Colonic mucosa (tissue), 4 donors: ENCODE data around the gene NLRP1. TPM values are rescaled to one million over a fixed set of nuclear protein-coding genes. Genes with fewer than 3 reads are reported as not detected.
A peak's percentile ranks its signal among the peaks of the same experiment; 100 is the strongest.

Source experiments
- DNase-seq: peaks from one replicate; pipeline ENCODE4 v3.0.0-alpha.2; 2020
- H3K27ac ChIP-seq: fragments of 200-600 bp; one replicate; pipeline ENCODE4 v1.8.0; 2021
- H3K27me3 ChIP-seq: fragments of 200-600 bp; one replicate; pipeline ENCODE4 v1.8.0; 2021
- H3K36me3 ChIP-seq: fragments of 200-600 bp; one replicate; pipeline ENCODE4 v1.8.0; 2021
- H3K4me1 ChIP-seq: fragments of 200-600 bp; one replicate; pipeline ENCODE4 v1.8.0; 2021; ENCODE audit warnings: mild to moderate bottlenecking
- H3K4me3 ChIP-seq: fragments of 200-600 bp; one replicate; pipeline ENCODE4 v1.8.0; 2021
- H3K9ac ChIP-seq, 2 donors: one replicate each; pipeline ENCODE4 v1.7.0; 2013; ENCODE audit warnings: control low read depth in 2 of 2, low read depth in 2 of 2, low read length in 2 of 2
- H3K9me3 ChIP-seq: fragments of 200-600 bp; one replicate; pipeline ENCODE4 v1.8.0; 2021
- CTCF ChIP-seq: fragments of 200-600 bp; IDR thresholded peaks from one replicate; pipeline ENCODE4 v1.8.0; 2022; ENCODE audit warnings: antibody characterized with exemption, mild to moderate bottlenecking
- intact Hi-C: fragments of 100-400 bp; cut with DNase I; formaldehyde crosslinking; loops from one replicate; pipeline ENCODE4 v1.14.1; 2022
- total RNA-seq, 2 donors: library from RNA; stranded (reverse); fragmentation: NEBNext Ultra II Directional in 1 of 2; extraction: Animal tissue kit (Norgen Biotek cat#: 25700) in 1 of 2; gene quantifications; one replicate each; pipeline ENCODE4 v1.2.1, GENCODE V29; 2021
- donor health status: healthy.
- donor health status: DM: no; HTN: no; CAD: no.
- donor health status: DM: no; HTN: no; CAD: no.

NLRP1 gene
- total RNA-seq, 2 donors from 2014 or later, result 5.1 to 7.2 TPM

- Histone ChIP-seq H3K9me3 (no peaks in the 10 kb centered on the region), H3K4me1 (no peaks in the 10 kb centered on the region), H3K4me3 (no peak overlapping the region), H3K36me3 (no peaks in the 10 kb centered on the region), H3K27ac (no peak overlapping the region), H3K27me3 (no peaks in the 10 kb centered on the region), H3K9ac (no peak overlapping the region)
- DNase-seq, result no peak
- intact Hi-C loops, result no loop called here
- TF ChIP-seq CTCF, result no peak
Observed at GRCh38 chr17:5492970-5493369, 91.3 kb downstream of the NLRP1 start.

GRCh38 chr17:5488752-5489151, 95.6 kb downstream of the NLRP1 start:
- Histone ChIP-seq H3K9me3 (no peaks in the 10 kb centered on the region), H3K27me3 (no peaks in the 10 kb centered on the region), H3K9ac (no peak overlapping the region), H3K4me3 (no peak overlapping the region), H3K27ac (no peak overlapping the region), H3K4me1 (peaks cover 17% of the 10 kb centered on the region), H3K36me3 (no peaks in the 10 kb centered on the region)
- no peak for TF ChIP-seq CTCF
- no peak for DNase-seq
- intact Hi-C loops, result no loop called here

GRCh38 chr17:5486206-5487124, 97.8 kb downstream of the NLRP1 start, which contains the start of gene MIS12:
MIS12 (plus strand) TSS chr17:5486566; CDS start chr17:5488863, 2,297 bp downstream.
- intact Hi-C loops, result no loop called here
- peak within 1 kb of the TSS; percentile 91 for H3K4me3 ChIP-seq
- H3K4me1 ChIP-seq, result peaks cover 17% of the 10 kb centered on the region
- no peaks in the 10 kb centered on the region for H3K9me3 ChIP-seq
- TF ChIP-seq CTCF, result no peak
- peak within 1 kb of the TSS; percentile 100 for H3K27ac ChIP-seq
- no peaks in the 10 kb centered on the region for H3K27me3 ChIP-seq
- no peaks in the 10 kb centered on the region for H3K36me3 ChIP-seq
- DNase-seq, result peak; percentile 99
- peak within 1 kb of the TSS; percentile 88 to 89 for H3K9ac ChIP-seq

- H3K27me3 ChIP-seq, result no peaks in the 10 kb centered on the region
- no peak for TF ChIP-seq CTCF
- H3K36me3 ChIP-seq, result no peaks in the 10 kb centered on the region
- peak within 1 kb of the TSS; percentile 91 for H3K4me3 ChIP-seq
- H3K4me1 ChIP-seq, result peaks cover 17% of the 10 kb centered on the region
- intact Hi-C loops, result no loop called here
- H3K9ac ChIP-seq, result peak within 1 kb of the TSS; percentile 88 to 89
- peak; percentile 39 for DNase-seq
- no peaks in the 10 kb centered on the region for H3K9me3 ChIP-seq
- peak within 1 kb of the TSS; percentile 100 for H3K27ac ChIP-seq
Observed at GRCh38 chr17:5485270-5486205, 98.8 kb downstream of the NLRP1 start, which contains the start of gene DERL2. DERL2 (minus strand) TSS chr17:5486178; CDS start chr17:5486161, 17 bp downstream.

- Histone ChIP-seq H3K27me3 (no peaks in the 10 kb centered on the region), H3K9ac (no peak overlapping the region), H3K9me3 (no peaks in the 10 kb centered on the region), H3K4me1 (peaks cover 8% of the 10 kb centered on the region), H3K36me3 (no peaks in the 10 kb centered on the region), H3K4me3 (no peak overlapping the region), H3K27ac (no peak overlapping the region)
- intact Hi-C loops, result no loop called here
- DNase-seq, result no peak
- no peak for TF ChIP-seq CTCF
Observed at GRCh38 chr17:5481451-5481850, 102.9 kb downstream of the NLRP1 start.
